Uterus (tissue), 2 donors: ENCODE data around the gene GEMIN2.

Experiments
- CTCF ChIP-seq, 4 experiments: fragments of 200-600 bp in 2 of 4; fragments of 450-650 bp in 2 of 4; sonication (generic) in 2 of 4; IDR thresholded peaks; one replicate each; pipeline ENCODE4 v1.5.1; 2016 to 2019; ENCODE audit warnings: antibody characterized with exemption in 4 of 4, mild to moderate bottlenecking in 2 of 4, moderate library complexity in 1 of 4
- POLR2A ChIP-seq, 2 donors: fragments of 450-650 bp; IDR thresholded peaks; one replicate each; pipeline ENCODE4 v1.6.1; 2016; ENCODE audit warnings: antibody characterized with exemption in 2 of 2, mild to moderate bottlenecking in 1 of 2, moderate library complexity in 1 of 2

GRCh38 chr14:39114073-39114838 is at the start of gene GEMIN2:
- TF ChIP-seq CTCF (IDR thresholded peaks at IDR 0.05) (no peak), POLR2A (IDR thresholded peaks at IDR 0.05) (peak in 1 of 2 donors; percentile 55)
